Measurements from ENCODE around the gene NPIPB9. TPM values are rescaled to one million over a fixed set of nuclear protein-coding genes. Genes with fewer than 3 reads are reported as not detected.

Gene NPIPB9
- polyA plus RNA-seq, 4 donors, result 1.00 to 2.0 (median 1.3) TPM

- no peak for DNase-seq (ENCODE audit: low read depth in 4 of 4, low spot score in 3 of 4)
These were observed 70.4 kb downstream of the NPIPB9 start for GRCh38 chr16:28821874-28822519.

Other genes with a start within 250 kb of the NPIPB9 start
- gene IL27, start 245.0 kb upstream of the NPIPB9 start, polyA plus RNA-seq (ENCODE audit: insufficient read length in 4 of 4), result under 1 TPM in 1 of 4 donors, not detected in 3; 0.05 TPM
- gene NUPR1, start 212.8 kb upstream of the NPIPB9 start, polyA plus RNA-seq (ENCODE audit: insufficient read length in 4 of 4), result 10 to 100 TPM in 3 of 4 donors, 1 to 10 TPM in 1; 9.4 to 15.4 (median 11.4) TPM
- gene SGF29, start 197.9 kb upstream of the NPIPB9 start, polyA plus RNA-seq (ENCODE audit: insufficient read length in 4 of 4), result 10 to 100 TPM; 21.5 to 24.0 (median 22.5) TPM
- 1 to 10 TPM in 3 of 4 donors, under 1 TPM in 1; 0.83 to 2.3 (median 1.8) TPM for gene SULT1A2, start 154.7 kb upstream of the NPIPB9 start, polyA plus RNA-seq (ENCODE audit: insufficient read length in 4 of 4)
- gene SULT1A1, start 141.7 kb upstream of the NPIPB9 start, polyA plus RNA-seq (ENCODE audit: insufficient read length in 4 of 4), result 10 to 100 TPM; 20.8 to 29.4 (median 22.6) TPM
- 1 to 10 TPM in 2 of 4 donors, not detected in 2; 1.2 to 1.3 TPM for gene NPIPB8, start 113.7 kb upstream of the NPIPB9 start, polyA plus RNA-seq (ENCODE audit: insufficient read length in 4 of 4)
- gene EIF3C, start 40.3 kb upstream of the NPIPB9 start, polyA plus RNA-seq (ENCODE audit: insufficient read length in 4 of 4), result 100 to 1,000 TPM; 402 to 594 (median 528) TPM
- 100 to 1,000 TPM in 2 of 4 donors, 10 to 100 TPM in 2; 92.5 to 130 (median 105) TPM for gene ATXN2L, start 71.2 kb downstream of the NPIPB9 start, polyA plus RNA-seq (ENCODE audit: insufficient read length in 4 of 4)
- 100 to 1,000 TPM; 201 to 235 (median 207) TPM for gene TUFM, start 94.6 kb downstream of the NPIPB9 start, polyA plus RNA-seq (ENCODE audit: insufficient read length in 4 of 4)
- gene SH2B1, start 112.1 kb downstream of the NPIPB9 start, polyA plus RNA-seq (ENCODE audit: insufficient read length in 4 of 4), result 10 to 100 TPM; 61.7 to 80.0 (median 62.6) TPM
- 1 to 10 TPM; 3.0 to 5.0 (median 4.1) TPM for gene ATP2A1, start 126.7 kb downstream of the NPIPB9 start, polyA plus RNA-seq (ENCODE audit: insufficient read length in 4 of 4)
- 10 to 100 TPM; 17.7 to 25.8 (median 18.9) TPM for gene RABEP2, start 173.5 kb downstream of the NPIPB9 start, polyA plus RNA-seq (ENCODE audit: insufficient read length in 4 of 4)
- 1 to 10 TPM; 3.3 to 5.3 (median 3.9) TPM for gene CD19, start 180.2 kb downstream of the NPIPB9 start, polyA plus RNA-seq (ENCODE audit: insufficient read length in 4 of 4)
- gene NFATC2IP, start 199.2 kb downstream of the NPIPB9 start, polyA plus RNA-seq (ENCODE audit: insufficient read length in 4 of 4), result 10 to 100 TPM; 30.7 to 40.7 (median 33.2) TPM
- gene SPNS1, start 223.0 kb downstream of the NPIPB9 start, polyA plus RNA-seq (ENCODE audit: insufficient read length in 4 of 4), result 10 to 100 TPM; 38.8 to 61.7 (median 41.5) TPM
- gene LAT, start 233.3 kb downstream of the NPIPB9 start, polyA plus RNA-seq (ENCODE audit: insufficient read length in 4 of 4), result 10 to 100 TPM in 1 of 4 donors, 1 to 10 TPM in 3; 4.5 to 10.1 (median 5.7) TPM